Measurements from ENCODE around the gene ACTR3C. TPM values are rescaled to one million over a fixed set of nuclear protein-coding genes. Genes with fewer than 3 reads are reported as not detected.

ACTR3C gene
- total RNA-seq, 1 experiment from 2014 or later = 2.2 TPM

- peak; percentile 91 for DNase-seq
- Histone ChIP-seq H4K5ac (ENCODE audit: insufficient read length, low read depth, low read length) (no peak overlapping the region), H2AK5ac (ENCODE audit: insufficient read length, low read length) (no peak overlapping the region), H3K27me3 (ENCODE audit: insufficient read depth, low read length) (no peaks in the 10 kb centered on the region), H3K79me2 (ENCODE audit: insufficient read depth, low read length) (no peaks in the 10 kb centered on the region), H3K27ac (ENCODE audit: insufficient read length, low read depth, low read length) (no peak overlapping the region), H3K79me1 (ENCODE audit: insufficient read depth, low read depth, low read length, poor library complexity, severe bottlenecking) (no peaks in the 10 kb centered on the region), H2AFZ (ENCODE audit: low read length) (no peak overlapping the region), H4K91ac (ENCODE audit: insufficient read length, low read depth, low read length) (peak overlapping the region; percentile 64), H2BK20ac (ENCODE audit: low read depth, low read length, poor library complexity, severe bottlenecking) (no peak overlapping the region), H3K9ac (ENCODE audit: extremely low read depth, insufficient read length, low read length) (no peak overlapping the region), H3K9me3 (ENCODE audit: control insufficient read depth, low read depth, low read length) (no peaks in the 10 kb centered on the region), H2BK120ac (ENCODE audit: low read depth, low read length, poor library complexity, severe bottlenecking) (no peak overlapping the region), H2BK15ac (ENCODE audit: low read depth, low read length) (no peak overlapping the region), H3K18ac (ENCODE audit: insufficient read length, low read depth, low read length) (no peak overlapping the region), H3K4me2 (ENCODE audit: insufficient read depth, insufficient read length, low read length) (no peak overlapping the region), H3K23me2 (ENCODE audit: insufficient read length, low read depth, low read length, poor library complexity, severe bottlenecking) (no peaks in the 10 kb centered on the region), H2BK12ac (ENCODE audit: insufficient read length, low read depth, low read length) (no peak overlapping the region), H4K20me1 (ENCODE audit: control insufficient read depth, insufficient read depth, insufficient read length) (no peaks in the 10 kb centered on the region), H3T11ph (ENCODE audit: low read length) (no peak overlapping the region), H4K8ac (replicated peaks; ENCODE audit: insufficient read length, low read depth, low read length) (no peak overlapping the region), H2BK5ac (ENCODE audit: insufficient read length, low read length) (no peak overlapping the region), H3K4me1 (ENCODE audit: insufficient read depth, low read length) (peaks cover 15% of the 10 kb centered on the region; the same call in 1 of the 2 replicates), H3K14ac (ENCODE audit: insufficient read depth, low read length) (no peak overlapping the region; the same call in 1 of the 2 replicates), H3K23ac (ENCODE audit: insufficient read length, low read depth, low read length) (no peak overlapping the region), H3K4ac (ENCODE audit: low read depth, low read length) (no peak overlapping the region), H3K56ac (ENCODE audit: insufficient read length, low read depth, low read length) (no peak overlapping the region)
- Mint-ChIP-seq H3K27ac (peak overlapping the region; percentile 89 to 96 (median 91)), H3K36me3 (ENCODE audit: insufficient read depth in 1 of 3, low read depth in 3 of 3) (peaks cover 9 to 55% (median 14%) of the 10 kb centered on the region in 3 experiments), H3K4me1 (peaks cover 39 to 46% of the 10 kb centered on the region in 2 experiments), H3K4me3 (peak overlapping the region in 1 of 2 experiments; percentile 22; a peak in 2 of 5 replicates), H3K9me3 (no peaks in the 10 kb centered on the region; a peak in 1 of 5 replicates), H3K27me3 (ENCODE audit: low read depth) (peaks cover 38% of the 10 kb centered on the region)
- WGBS (ENCODE audit: extremely low coverage, insufficient read length, low lambda C conversion rate) = no CpG with 5 or more reads among the region's 22 CpGs
- TF ChIP-seq CTCF (conservative IDR thresholded peaks at IDR 0.05) = peak; percentile 18; the same call in 1 of the 3 replicates
Observed at GRCh38 chr7:150329331-150330120, 6.2 kb upstream of the ACTR3C start.

Measured in H9 (cell line).